ENCODE measurements around the gene PHRF1. TPM values are rescaled to one million over a fixed set of nuclear protein-coding genes. Genes with fewer than 3 reads are reported as not detected.
A peak's percentile ranks its signal among the peaks of the same experiment; 100 is the strongest.

The PHRF1 gene
- total and polyA plus RNA-seq, 11 donors, result 11.6 to 21.3 (median 18.1) TPM

- H3K4me3 ChIP-seq, result peak overlapping the region in 7 of 12 donors; percentile 18 to 44 (median 38)
- H3K4me1 ChIP-seq, result peaks cover 0 to 39% (median 11%) of the 10 kb centered on the region in 12 donors
- H3K27ac ChIP-seq, result no peak overlapping the region
- no peak for ATAC-seq
- no peak for DNase-seq
- H3K9me3 ChIP-seq, result no peaks in the 10 kb centered on the region
- peaks cover 0 to 5% (median 0%) of the 10 kb centered on the region in 9 donors for H3K36me3 ChIP-seq
- no peak for TF ChIP-seq POLR2A (IDR thresholded peaks at IDR 0.05)
- TF ChIP-seq, protein P1, sequence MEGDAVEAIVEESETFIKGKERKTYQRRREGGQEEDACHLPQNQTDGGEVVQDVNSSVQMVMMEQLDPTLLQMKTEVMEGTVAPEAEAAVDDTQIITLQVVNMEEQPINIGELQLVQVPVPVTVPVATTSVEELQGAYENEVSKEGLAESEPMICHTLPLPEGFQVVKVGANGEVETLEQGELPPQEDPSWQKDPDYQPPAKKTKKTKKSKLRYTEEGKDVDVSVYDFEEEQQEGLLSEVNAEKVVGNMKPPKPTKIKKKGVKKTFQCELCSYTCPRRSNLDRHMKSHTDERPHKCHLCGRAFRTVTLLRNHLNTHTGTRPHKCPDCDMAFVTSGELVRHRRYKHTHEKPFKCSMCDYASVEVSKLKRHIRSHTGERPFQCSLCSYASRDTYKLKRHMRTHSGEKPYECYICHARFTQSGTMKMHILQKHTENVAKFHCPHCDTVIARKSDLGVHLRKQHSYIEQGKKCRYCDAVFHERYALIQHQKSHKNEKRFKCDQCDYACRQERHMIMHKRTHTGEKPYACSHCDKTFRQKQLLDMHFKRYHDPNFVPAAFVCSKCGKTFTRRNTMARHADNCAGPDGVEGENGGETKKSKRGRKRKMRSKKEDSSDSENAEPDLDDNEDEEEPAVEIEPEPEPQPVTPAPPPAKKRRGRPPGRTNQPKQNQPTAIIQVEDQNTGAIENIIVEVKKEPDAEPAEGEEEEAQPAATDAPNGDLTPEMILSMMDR (IDR thresholded peaks at IDR 0.05), result no peak
- intact Hi-C loops (cut with DNase I), result no loop called here
- WGBS, 4 donors, result 20 to 33% (median 25%) methylated on average over 46 to 55 of the region's 55 CpGs
- H3K27me3 ChIP-seq, result peaks cover 19 to 50% (median 33%) of the 10 kb centered on the region in 9 donors
Measured at GRCh38 chr11:637593-638521, 61.6 kb downstream of the PHRF1 start.

DNA sequence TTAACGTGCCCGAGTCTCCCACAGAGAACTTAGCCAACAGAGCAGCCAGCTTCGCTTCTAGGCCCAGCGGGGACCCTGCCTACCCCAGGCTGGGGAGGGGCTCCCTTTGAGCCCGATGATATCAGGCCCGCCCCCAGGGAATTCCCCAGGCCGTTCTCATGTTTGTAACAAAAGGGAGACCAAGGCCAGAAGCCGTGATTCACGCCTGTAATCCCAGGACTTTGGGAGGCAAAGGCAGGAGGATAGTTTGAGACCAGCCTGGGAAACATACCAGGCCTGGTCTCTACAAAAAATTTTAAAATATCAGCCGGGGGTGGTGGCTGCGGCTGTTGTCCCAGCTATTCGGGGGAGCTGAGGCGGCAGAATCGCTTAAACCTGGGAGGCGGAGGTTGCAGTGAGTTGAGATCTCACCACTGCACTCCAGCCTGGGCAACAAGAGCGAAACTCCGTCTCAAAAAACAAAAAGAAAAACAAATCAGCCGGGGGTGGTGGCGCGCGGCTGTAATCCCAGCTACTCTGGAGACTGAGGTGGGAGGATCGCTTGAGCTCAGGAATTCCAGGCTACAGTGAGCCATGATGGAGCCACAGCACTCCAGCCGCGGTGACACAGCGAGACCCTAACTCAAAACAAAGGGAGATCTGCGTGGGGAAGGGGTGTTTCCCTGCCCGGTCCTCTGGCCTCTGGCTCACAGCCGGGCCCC is 62.5 kb downstream of the PHRF1 start:
- intact Hi-C loops (cut with DNase I), result no loop called here
- Histone ChIP-seq H3K36me3 (peaks cover 0 to 11% (median 3%) of the 10 kb centered on the region in 9 donors), H3K4me3 (no peak overlapping the region), H3K27me3 (peaks cover 19 to 50% (median 33%) of the 10 kb centered on the region in 9 donors), H3K4me1 (peaks cover 0 to 39% (median 11%) of the 10 kb centered on the region in 12 donors), H3K27ac (no peak overlapping the region), H3K9me3 (no peaks in the 10 kb centered on the region)
- ATAC-seq (no peak), DNase-seq (no peak)
- WGBS, 4 donors, result 34 to 62% (median 43%) methylated on average over 26 to 28 of the region's 28 CpGs
- TF ChIP-seq, protein P1 (IDR thresholded peaks at IDR 0.05), result no peak
- TF ChIP-seq POLR2A (IDR thresholded peaks at IDR 0.05), result no peak

DNA sequence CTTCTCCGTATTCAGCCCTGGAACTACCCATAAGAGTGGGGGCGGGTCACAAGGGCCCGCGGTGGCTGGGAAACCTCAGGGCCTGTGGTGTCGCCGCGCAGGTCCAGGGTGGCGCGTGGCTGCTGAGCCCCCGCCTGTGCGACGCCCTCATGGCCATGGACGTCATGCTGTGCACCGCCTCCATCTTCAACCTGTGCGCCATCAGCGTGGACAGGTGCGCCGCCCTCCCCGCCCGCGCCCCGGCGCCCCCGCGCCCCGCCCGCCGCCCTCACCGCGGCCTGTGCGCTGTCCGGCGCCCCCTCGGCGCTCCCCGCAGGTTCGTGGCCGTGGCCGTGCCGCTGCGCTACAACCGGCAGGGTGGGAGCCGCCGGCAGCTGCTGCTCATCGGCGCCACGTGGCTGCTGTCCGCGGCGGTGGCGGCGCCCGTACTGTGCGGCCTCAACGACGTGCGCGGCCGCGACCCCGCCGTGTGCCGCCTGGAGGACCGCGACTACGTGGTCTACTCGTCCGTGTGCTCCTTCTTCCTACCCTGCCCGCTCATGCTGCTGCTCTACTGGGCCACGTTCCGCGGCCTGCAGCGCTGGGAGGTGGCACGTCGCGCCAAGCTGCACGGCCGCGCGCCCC is 63.2 kb downstream of the PHRF1 start:
- H3K36me3 ChIP-seq, result peaks cover 0 to 18% (median 10%) of the 10 kb centered on the region in 9 donors
- peaks cover 19 to 50% (median 33%) of the 10 kb centered on the region in 9 donors for H3K27me3 ChIP-seq
- intact Hi-C loops (cut with DNase I), result no loop called here
- H3K4me1 ChIP-seq, result peaks cover 0 to 39% (median 11%) of the 10 kb centered on the region in 12 donors
- 3 to 6% (median 3%) methylated on average over 10 to 80 of the region's 80 CpGs for WGBS, 4 donors
- H3K9me3 ChIP-seq, result no peaks in the 10 kb centered on the region
- TF ChIP-seq, protein P1 (IDR thresholded peaks at IDR 0.05), result no peak
- TF ChIP-seq POLR2A (IDR thresholded peaks at IDR 0.05), result no peak
- DNase-seq, result no peak
- H3K4me3 ChIP-seq, result no peak overlapping the region
- no peak overlapping the region for H3K27ac ChIP-seq
- ATAC-seq, result no peak

Data from heart left ventricle (tissue), 16 donors.